CD14-positive monocyte (primary cell): ENCODE data around the gene SPG7. TPM values are rescaled to one million over a fixed set of nuclear protein-coding genes. Genes with fewer than 3 reads are reported as not detected.

ENCODE experiments used
- DNase-seq, 3 donors: peaks; one replicate each; pipeline ENCODE4 v3.0.0-alpha.2; 2011 to 2022
- H2AFZ ChIP-seq: 2 replicates; pipeline ENCODE4 v1.6.0; 2012; ENCODE audit warnings: mild to moderate bottlenecking, low read depth, low read length, inconsistent platforms; ENCODE audit not compliant: insufficient read depth, poor library complexity, severe bottlenecking
- H3K27ac ChIP-seq, 2 donors: 1 replicate in 1 of 2; 2 replicates in 1 of 2; pipeline ENCODE4 v1.5.1; 2012 to 2013; ENCODE audit warnings: low read length in 2 of 2, control low read depth in 1 of 2, inconsistent platforms in 1 of 2, low read depth in 1 of 2, mild to moderate bottlenecking in 1 of 2
- H3K27me3 ChIP-seq, 2 donors: one replicate each; pipeline versions ENCODE4 v1.6.0 to v1.6.1; 2011 to 2013; ENCODE audit warnings: low read length in 2 of 2; ENCODE audit not compliant: control insufficient read depth in 2 of 2, insufficient read depth in 2 of 2
- H3K36me3 ChIP-seq, 2 donors: replicated peaks in 1 of 2; 1 replicate in 1 of 2; 2 replicates in 1 of 2; pipeline versions ENCODE4 v1.5.1 to v1.6.1; 2012 to 2013; ENCODE audit warnings: low read length in 2 of 2, control low read depth in 1 of 2, inconsistent platforms in 1 of 2, mild to moderate bottlenecking in 1 of 2; ENCODE audit not compliant: insufficient read depth in 2 of 2, control insufficient read depth in 1 of 2
- H3K4me1 ChIP-seq, 2 donors: 1 replicate in 1 of 2; 2 replicates in 1 of 2; pipeline versions ENCODE4 v1.5.1 to v1.6.1; 2012 to 2013; ENCODE audit warnings: low read length in 2 of 2, control low read depth in 1 of 2, inconsistent platforms in 1 of 2, mild to moderate bottlenecking in 1 of 2, moderate library complexity in 1 of 2; ENCODE audit not compliant: insufficient read depth in 2 of 2, control insufficient read depth in 1 of 2
- H3K4me2 ChIP-seq: replicated peaks from 2 replicates; pipeline ENCODE3; 2012; ENCODE audit warnings: low read length, moderate library complexity, mild to moderate bottlenecking; ENCODE audit not compliant: poor library complexity, severe bottlenecking; ENCODE audit errors: extremely low read depth
- H3K4me3 ChIP-seq, 3 experiments: fragments of 200-600 bp in 1 of 3; sonication (generic) in 1 of 3; replicated peaks in 1 of 3; 1 replicate in 2 of 3; 2 replicates in 1 of 3; pipeline ENCODE4 v1.5.1; 2011 to 2013; ENCODE audit warnings: low read length in 3 of 3, mild to moderate bottlenecking in 3 of 3, control low read depth in 2 of 3, low read depth in 2 of 3, inconsistent platforms in 1 of 3, moderate library complexity in 1 of 3
- H3K79me2 ChIP-seq: 2 replicates; pipeline ENCODE4 v1.6.0; 2012; ENCODE audit warnings: mild to moderate bottlenecking, control low read depth, inconsistent platforms, low read length, moderate library complexity; ENCODE audit not compliant: insufficient read depth
- H3K9ac ChIP-seq: 2 replicates; pipeline ENCODE4 v1.6.0; 2017; ENCODE audit warnings: low read length, mild to moderate bottlenecking; ENCODE audit not compliant: insufficient read depth, poor library complexity, severe bottlenecking
- H3K9me3 ChIP-seq, 2 donors: replicated peaks in 1 of 2; 1 replicate in 1 of 2; 2 replicates in 1 of 2; pipeline versions ENCODE4 v1.5.1 to v1.6.1; 2012 to 2013; ENCODE audit warnings: low read length in 2 of 2, control low read depth in 1 of 2; ENCODE audit not compliant: control insufficient read depth in 1 of 2, insufficient read depth in 1 of 2
- H4K20me1 ChIP-seq: 2 replicates; pipeline ENCODE4 v1.6.0; 2012; ENCODE audit warnings: mild to moderate bottlenecking, low read length, control low read depth, moderate library complexity; ENCODE audit not compliant: insufficient read depth
- H3K27ac Mint-ChIP-seq, 7 donors: one replicate each; pipeline ENCODE4 v1.8.0; 2020; ENCODE audit warnings: mild to moderate bottlenecking in 7 of 7, mixed read lengths in 7 of 7, moderate library complexity in 6 of 7, inconsistent platforms in 2 of 7
- H3K27me3 Mint-ChIP-seq, 3 donors: one replicate each; pipeline ENCODE4 v1.8.0; 2021 to 2022; ENCODE audit warnings: low read depth in 3 of 3, mild to moderate bottlenecking in 3 of 3, mixed read lengths in 3 of 3, moderate library complexity in 3 of 3, inconsistent platforms in 1 of 3
- H3K36me3 Mint-ChIP-seq, 2 donors: one replicate each; pipeline ENCODE4 v1.8.0; 2020; ENCODE audit warnings: mixed read lengths in 2 of 2, inconsistent platforms in 1 of 2, mild to moderate bottlenecking in 1 of 2
- H3K4me1 Mint-ChIP-seq: one replicate; pipeline ENCODE4 v1.8.0; 2020; ENCODE audit warnings: mild to moderate bottlenecking, mixed read lengths
- H3K4me3 Mint-ChIP-seq, 2 donors: one replicate each; pipeline ENCODE4 v1.8.0; 2020; ENCODE audit warnings: mild to moderate bottlenecking in 2 of 2, mixed read lengths in 2 of 2, moderate library complexity in 1 of 2
- H3K9me3 Mint-ChIP-seq, 7 donors: one replicate each; pipeline ENCODE4 v1.8.0; 2020 to 2022; ENCODE audit warnings: mixed read lengths in 7 of 7, mild to moderate bottlenecking in 6 of 7, moderate library complexity in 6 of 7, inconsistent platforms in 2 of 7
- WGBS: methylation state at CpG from one replicate; pipeline ENCODE4 v1.1.5; 2013; ENCODE audit warnings: missing lambda C conversion rate; ENCODE audit not compliant: insufficient coverage; 5-methylcytosine and 5-hydroxymethylcytosine counted together
- intact Hi-C, 2 donors: fragments of 100-400 bp; cut with micrococcal nuclease; formaldehyde crosslinking; loops; one replicate each; pipeline versions ENCODE4 v1.15.0 to v1.15.1; 2023
- polyA plus RNA-seq, 3 donors: library from polyadenylated mRNA; depleted of rRNA in 1 of 3; unstranded in 2 of 3; stranded (reverse) in 1 of 3; fragments of 300-500 nt in 2 of 3; fragments of >200 nt in 1 of 3; fragmentation: Illumina TruSeq in 2 of 3; gene quantifications; 1 replicate in 2 of 3; 2 replicates in 1 of 3; pipeline ENCODE4 v1.2.3, GENCODE V29; 2012 to 2021
- TF ChIP-seq, protein P1 (sequence below): fragments of 200-600 bp; IDR thresholded peaks from one replicate; pipeline ENCODE4 v1.8.0; 2022; ENCODE audit warnings: antibody characterized with exemption, mild to moderate bottlenecking

Gene SPG7
- polyA plus RNA-seq, 3 donors = 30.3 to 120 (median 34.4) TPM

DNA sequence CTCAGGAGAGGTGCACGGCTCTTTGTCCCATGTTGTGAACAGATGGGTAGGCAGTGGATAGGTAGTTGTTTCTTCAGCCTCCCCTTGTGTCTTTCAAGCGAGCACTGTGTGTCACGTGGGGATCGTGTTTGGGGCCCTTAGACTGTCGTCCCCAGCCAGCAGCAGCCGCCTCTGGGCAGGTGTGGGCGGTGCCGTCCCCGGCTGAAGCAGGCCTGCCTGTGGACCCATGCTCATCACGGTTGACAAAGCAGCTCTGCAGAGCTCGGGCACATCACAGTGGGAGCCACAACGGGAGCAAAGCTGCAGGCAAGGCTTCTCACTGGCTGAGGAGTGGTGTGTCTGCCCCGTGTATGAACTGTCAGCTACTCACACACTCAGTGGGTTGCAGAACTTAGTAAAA, 47.6 kb downstream of the SPG7 start:
- peaks cover under 1% of the 10 kb centered on the region for H4K20me1 ChIP-seq
- peaks cover 44 to 59% of the 10 kb centered on the region in 2 donors for H3K36me3 Mint-ChIP-seq
- H3K9me3 Mint-ChIP-seq = no peaks in the 10 kb centered on the region
- TF ChIP-seq, protein P1, sequence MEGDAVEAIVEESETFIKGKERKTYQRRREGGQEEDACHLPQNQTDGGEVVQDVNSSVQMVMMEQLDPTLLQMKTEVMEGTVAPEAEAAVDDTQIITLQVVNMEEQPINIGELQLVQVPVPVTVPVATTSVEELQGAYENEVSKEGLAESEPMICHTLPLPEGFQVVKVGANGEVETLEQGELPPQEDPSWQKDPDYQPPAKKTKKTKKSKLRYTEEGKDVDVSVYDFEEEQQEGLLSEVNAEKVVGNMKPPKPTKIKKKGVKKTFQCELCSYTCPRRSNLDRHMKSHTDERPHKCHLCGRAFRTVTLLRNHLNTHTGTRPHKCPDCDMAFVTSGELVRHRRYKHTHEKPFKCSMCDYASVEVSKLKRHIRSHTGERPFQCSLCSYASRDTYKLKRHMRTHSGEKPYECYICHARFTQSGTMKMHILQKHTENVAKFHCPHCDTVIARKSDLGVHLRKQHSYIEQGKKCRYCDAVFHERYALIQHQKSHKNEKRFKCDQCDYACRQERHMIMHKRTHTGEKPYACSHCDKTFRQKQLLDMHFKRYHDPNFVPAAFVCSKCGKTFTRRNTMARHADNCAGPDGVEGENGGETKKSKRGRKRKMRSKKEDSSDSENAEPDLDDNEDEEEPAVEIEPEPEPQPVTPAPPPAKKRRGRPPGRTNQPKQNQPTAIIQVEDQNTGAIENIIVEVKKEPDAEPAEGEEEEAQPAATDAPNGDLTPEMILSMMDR = no peak
- no peak overlapping the region for H3K4me3 Mint-ChIP-seq
- 100% methylated on average over 11 of the region's 13 CpGs for WGBS
- peaks cover 3% of the 10 kb centered on the region for H3K79me2 ChIP-seq
- H3K4me2 ChIP-seq = no peak overlapping the region
- peaks cover 0 to 2% (median 0%) of the 10 kb centered on the region in 3 donors for H3K27me3 Mint-ChIP-seq
- H3K4me3 ChIP-seq = no peak overlapping the region
- peaks cover 24% of the 10 kb centered on the region for H3K4me1 Mint-ChIP-seq
- no peaks in the 10 kb centered on the region for H3K27me3 ChIP-seq
- intact Hi-C loops = loop anchor here (5.0 kb wide), 1 partner anchor 223 kb away; no protein-coding TSS in a partner anchor
- peaks cover 43 to 55% of the 10 kb centered on the region in 2 donors for H3K36me3 ChIP-seq
- H3K27ac Mint-ChIP-seq = no peak overlapping the region
- H3K9ac ChIP-seq = no peak overlapping the region
- H3K4me1 ChIP-seq = peaks cover 19% of the 10 kb centered on the region in 2 donors
- no peak overlapping the region for H3K27ac ChIP-seq
- DNase-seq = no peak
- no peak overlapping the region for H2AFZ ChIP-seq
- H3K9me3 ChIP-seq = no peaks in the 10 kb centered on the region

DNA sequence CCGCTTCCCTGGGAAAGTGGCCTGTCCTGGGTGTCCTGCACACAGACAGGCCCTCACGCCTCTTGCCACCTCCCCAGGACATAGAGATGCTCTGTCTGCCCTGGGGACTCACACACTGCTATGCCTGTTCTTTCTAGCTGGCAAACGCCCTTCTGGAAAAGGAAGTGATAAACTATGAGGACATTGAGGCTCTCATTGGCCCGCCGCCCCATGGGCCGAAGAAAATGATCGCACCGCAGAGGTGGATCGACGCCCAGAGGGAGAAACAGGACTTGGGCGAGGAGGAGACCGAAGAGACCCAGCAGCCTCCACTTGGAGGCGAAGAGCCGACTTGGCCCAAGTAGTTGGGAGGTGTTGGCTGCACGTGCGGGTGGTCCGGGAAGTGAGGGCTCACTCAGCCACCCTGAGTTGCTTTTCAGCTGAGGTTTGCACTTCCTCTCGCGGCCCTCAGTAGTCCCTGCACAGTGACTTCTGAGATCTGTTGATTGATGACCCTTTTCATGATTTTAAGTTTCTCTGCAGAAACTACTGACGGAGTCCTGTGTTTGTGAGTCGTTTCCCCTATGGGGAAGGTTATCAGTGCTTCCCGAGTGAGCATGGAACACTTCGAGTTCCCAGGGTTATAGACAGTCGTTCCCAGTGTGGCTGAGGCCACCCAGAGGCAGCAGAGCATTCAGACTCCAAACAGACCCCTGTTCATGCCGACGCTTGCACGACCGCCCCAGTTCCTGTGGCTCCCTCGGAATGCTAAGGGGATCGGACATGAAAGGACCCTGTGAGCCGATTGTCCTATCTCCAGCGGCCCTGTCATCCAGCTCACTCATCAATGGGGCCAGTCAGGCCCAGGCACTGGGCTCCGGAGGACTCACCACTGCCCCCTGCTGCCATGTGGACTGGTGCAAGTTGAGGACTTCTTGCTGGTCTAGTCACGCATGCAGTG, 48.8 kb downstream of the SPG7 start:
- peaks cover 28 to 31% of the 10 kb centered on the region in 2 donors for H3K4me1 ChIP-seq
- Mint-ChIP-seq H3K9me3 (no peaks in the 10 kb centered on the region), H3K27me3 (peaks cover 0 to 2% (median 0%) of the 10 kb centered on the region in 3 donors), H3K4me1 (peaks cover 32% of the 10 kb centered on the region), H3K4me3 (no peak overlapping the region), H3K36me3 (peaks cover 38 to 53% of the 10 kb centered on the region in 2 donors), H3K27ac (peak overlapping the region in 5 of 7 donors; percentile 33 to 71 (median 61))
- H3K4me3 ChIP-seq = no peak overlapping the region
- peaks cover 12% of the 10 kb centered on the region for H4K20me1 ChIP-seq
- H3K4me2 ChIP-seq = no peak overlapping the region
- 51% methylated on average over 24 of the region's 34 CpGs for WGBS
- TF ChIP-seq, protein P1 = peak; percentile 93
- H3K36me3 ChIP-seq = peaks cover 38 to 49% of the 10 kb centered on the region in 2 donors
- no peaks in the 10 kb centered on the region for H3K27me3 ChIP-seq
- H3K9ac ChIP-seq = no peak overlapping the region
- no peak overlapping the region for H3K27ac ChIP-seq
- no peaks in the 10 kb centered on the region for H3K9me3 ChIP-seq
- DNase-seq = peak; percentile 67 to 78 (median 76)
- intact Hi-C loops = loop anchor here (5.0 kb wide), 1 partner anchor 225 kb away; no protein-coding TSS in a partner anchor
- H2AFZ ChIP-seq = no peak overlapping the region
- peaks cover 16% of the 10 kb centered on the region for H3K79me2 ChIP-seq
